HEK293T (cell line): ENCODE results near the gene SMAD6.
"Not testable (repeated sequence)": the region's sequence is repeated elsewhere in the genome, so short reads cannot be mapped to it uniquely, and the experiment has no call there.

ENCODE experiments used
- ARNT ChIP-seq: fragments of 450-650 bp; IDR thresholded peaks from 2 replicates; pipeline ENCODE4 v1.6.1; 2017; ENCODE audit warnings: mild to moderate bottlenecking
- BHLHE40 ChIP-seq: fragments of 450-650 bp; IDR thresholded peaks from 2 replicates; pipeline ENCODE4 v1.6.1; 2016; ENCODE audit warnings: mild to moderate bottlenecking, moderate library complexity, borderline replicate concordance
- CTBP1 ChIP-seq: fragments of 450-650 bp; IDR thresholded peaks from 2 replicates; pipeline ENCODE4 v1.6.1; 2016; ENCODE audit warnings: borderline replicate concordance
- ELF4 ChIP-seq: fragments of 450-650 bp; IDR thresholded peaks from 2 replicates; pipeline ENCODE4 v1.6.1; 2017; ENCODE audit warnings: antibody characterized with exemption
- FOXA1 ChIP-seq: fragments of 450-650 bp; IDR thresholded peaks from 2 replicates; pipeline ENCODE4 v1.6.1; 2016; ENCODE audit warnings: mild to moderate bottlenecking
- FOXK2 ChIP-seq: fragments of 450-650 bp; IDR thresholded peaks from 2 replicates; pipeline ENCODE4 v1.6.1; 2016; ENCODE audit warnings: mild to moderate bottlenecking
- FOXM1 ChIP-seq: fragments of 450-650 bp; IDR thresholded peaks from 2 replicates; pipeline ENCODE4 v1.6.1; 2017; ENCODE audit warnings: mild to moderate bottlenecking, borderline replicate concordance
- HDGF ChIP-seq: fragments of 450-650 bp; IDR thresholded peaks from 2 replicates; pipeline ENCODE4 v1.6.1; 2017; ENCODE audit warnings: antibody characterized with exemption, borderline replicate concordance
- NFRKB ChIP-seq: fragments of 450-650 bp; IDR thresholded peaks from 2 replicates; pipeline ENCODE4 v1.6.1; 2016; ENCODE audit warnings: mild to moderate bottlenecking, moderate library complexity
- SUZ12 ChIP-seq: fragments of 450-650 bp; IDR thresholded peaks from 2 replicates; pipeline ENCODE4 v1.6.1; 2016; ENCODE audit warnings: mild to moderate bottlenecking
- TARDBP ChIP-seq: fragments of 450-650 bp; IDR thresholded peaks from 2 replicates; pipeline ENCODE4 v1.6.1; 2016
- TF ChIP-seq, protein P1 (sequence below): fragments of 450-650 bp; IDR thresholded peaks from 2 replicates; pipeline ENCODE4 v1.6.1; 2016

DNA sequence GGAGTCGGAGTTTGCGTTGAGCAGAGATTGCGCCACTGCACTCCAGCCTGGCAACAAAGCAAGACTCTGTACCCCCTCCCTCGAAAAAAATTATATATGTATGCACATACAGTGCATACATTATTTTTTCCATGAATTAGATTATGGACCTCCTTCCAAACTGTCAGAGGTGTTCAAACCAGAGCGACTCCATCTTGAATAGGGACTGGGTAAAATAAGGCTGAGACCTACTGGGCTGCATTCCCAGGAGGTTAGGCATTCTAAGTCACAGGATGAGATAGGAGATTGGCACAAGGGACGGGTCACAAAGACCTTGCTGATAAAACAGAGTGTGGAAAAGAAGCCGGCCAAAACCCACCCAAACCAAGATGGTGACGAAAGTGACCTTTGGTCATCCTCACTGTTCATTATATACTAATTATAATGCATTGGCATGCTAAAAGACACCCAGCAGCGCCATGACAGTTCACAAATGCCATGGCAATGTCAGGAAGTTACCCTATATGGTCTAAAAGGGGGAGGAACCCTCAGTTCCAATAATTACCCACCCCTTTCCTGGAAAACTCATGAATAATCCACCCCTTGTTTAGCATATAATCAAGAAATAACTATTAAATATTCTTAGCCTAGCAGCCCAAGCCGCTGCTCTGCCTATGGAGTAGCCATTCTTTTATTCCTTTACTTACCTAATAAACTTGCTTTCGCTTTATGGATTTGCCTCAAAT, 126.9 kb downstream of the SMAD6 start:
- TF ChIP-seq SUZ12, FOXK2, TARDBP, BHLHE40, FOXA1, ARNT, FOXM1, NFRKB, ELF4, HDGF, CTBP1: not testable (repeated sequence)
- TF ChIP-seq, protein P1, sequence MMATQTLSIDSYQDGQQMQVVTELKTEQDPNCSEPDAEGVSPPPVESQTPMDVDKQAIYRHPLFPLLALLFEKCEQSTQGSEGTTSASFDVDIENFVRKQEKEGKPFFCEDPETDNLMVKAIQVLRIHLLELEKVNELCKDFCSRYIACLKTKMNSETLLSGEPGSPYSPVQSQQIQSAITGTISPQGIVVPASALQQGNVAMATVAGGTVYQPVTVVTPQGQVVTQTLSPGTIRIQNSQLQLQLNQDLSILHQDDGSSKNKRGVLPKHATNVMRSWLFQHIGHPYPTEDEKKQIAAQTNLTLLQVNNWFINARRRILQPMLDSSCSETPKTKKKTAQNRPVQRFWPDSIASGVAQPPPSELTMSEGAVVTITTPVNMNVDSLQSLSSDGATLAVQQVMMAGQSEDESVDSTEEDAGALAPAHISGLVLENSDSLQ = not testable (repeated sequence)
